Measurements from ENCODE around the gene ANTXR2. TPM values are rescaled to one million over a fixed set of nuclear protein-coding genes. Genes with fewer than 3 reads are reported as not detected.

Gene ANTXR2
- total RNA-seq, 2 experiments from 2014 or later, result not detected

- H4K20me1 ChIP-seq (ENCODE audit: insufficient read depth, low read length), result no peaks in the 10 kb centered on the region
- ChIA-PET CTCF (ENCODE audit: unreplicated experiment) (no interaction called here), POLR2A (interaction anchor here (0.7 kb wide), 1 partner anchor 65 kb away, joined by 3 read pairs; no protein-coding TSS in a partner anchor)
Observed at GRCh38 chr4:80098635-80099034, 25.6 kb upstream of the ANTXR2 start.

GRCh38 chr4:80097400-80098177, 24.6 kb upstream of the ANTXR2 start:
- H3K79me2 ChIP-seq (ENCODE audit: insufficient read depth, low read depth, low read length), result no peaks in the 10 kb centered on the region
- TF ChIP-seq CTCF (conservative IDR thresholded peaks at IDR 0.05; ENCODE audit: low read length), result no peak
- no peak for TF ChIP-seq EZH2phosphoT487 (IDR thresholded peaks at IDR 0.05; ENCODE audit: borderline replicate concordance, low read depth, low read length)
- H3K4me3 ChIP-seq (ENCODE audit: low read depth, low read length, poor library complexity, severe bottlenecking), result no peak overlapping the region
- H3K4me1 ChIP-seq (ENCODE audit: insufficient read depth, low read length, poor library complexity, severe bottlenecking), result no peaks in the 10 kb centered on the region
- intact Hi-C loops (cut with micrococcal nuclease; ENCODE audit: unreplicated experiment), result no loop called here
- DNase-seq (ENCODE audit: low spot score), result no peak
- no peaks in the 10 kb centered on the region for H3K9me3 ChIP-seq (ENCODE audit: low read length)
- no peaks in the 10 kb centered on the region for H4K20me1 ChIP-seq (ENCODE audit: insufficient read depth, low read length)
- ChIA-PET POLR2A (interaction anchor here (0.7 kb wide), 1 partner anchor 66 kb away, joined by 3 read pairs; no protein-coding TSS in a partner anchor), CTCF (ENCODE audit: unreplicated experiment) (no interaction called here)
- no TSS peak for BruUV-seq (replicated peaks)
- no peak overlapping the region for H3K27ac ChIP-seq (ENCODE audit: low read depth, low read length, poor library complexity, severe bottlenecking)
- no peak overlapping the region for H3K4me2 ChIP-seq (ENCODE audit: low read length)
- no peaks in the 10 kb centered on the region for H3K36me3 ChIP-seq (ENCODE audit: insufficient read depth, low read length)
- no peaks in the 10 kb centered on the region for H3K9me2 ChIP-seq (ENCODE audit: insufficient read depth, low read length)
- no peak overlapping the region for H2AFZ ChIP-seq (ENCODE audit: low read length)

More at GRCh38 chr4:80098635-80099034, 25.6 kb upstream of the ANTXR2 start:
- no peak overlapping the region for H2AFZ ChIP-seq (ENCODE audit: low read length)
- H3K4me2 ChIP-seq (ENCODE audit: low read length), result no peak overlapping the region
- TF ChIP-seq CTCF (conservative IDR thresholded peaks at IDR 0.05; ENCODE audit: low read length) (no peak), EZH2phosphoT487 (IDR thresholded peaks at IDR 0.05; ENCODE audit: borderline replicate concordance, low read depth, low read length) (no peak)
- no peaks in the 10 kb centered on the region for H3K9me2 ChIP-seq (ENCODE audit: insufficient read depth, low read length)
- intact Hi-C loops (cut with micrococcal nuclease; ENCODE audit: unreplicated experiment), result no loop called here
- no peaks in the 10 kb centered on the region for H3K9me3 ChIP-seq (ENCODE audit: low read length)
- no peak overlapping the region for H3K4me3 ChIP-seq (ENCODE audit: low read depth, low read length, poor library complexity, severe bottlenecking)
- no peaks in the 10 kb centered on the region for H3K4me1 ChIP-seq (ENCODE audit: insufficient read depth, low read length, poor library complexity, severe bottlenecking)
- DNase-seq (ENCODE audit: low spot score), result no peak
- BruUV-seq (replicated peaks), result no TSS peak
- H3K79me2 ChIP-seq (ENCODE audit: insufficient read depth, low read depth, low read length), result no peaks in the 10 kb centered on the region
- H3K36me3 ChIP-seq (ENCODE audit: insufficient read depth, low read length), result no peaks in the 10 kb centered on the region
- no peak overlapping the region for H3K27ac ChIP-seq (ENCODE audit: low read depth, low read length, poor library complexity, severe bottlenecking)
